ENCODE measurements around the gene GFM1.

GRCh38 chr3:158666416-158666815, 22.1 kb downstream of the GFM1 start:
- TF ChIP-seq DPF2 (CRISPR knock-in tag; IDR thresholded peaks at IDR 0.05; ENCODE audit: borderline replicate concordance, low read depth) (no peak), PLRG1 (conservative IDR thresholded peaks at IDR 0.05) (no peak), LBX2 (CRISPR knock-in tag; IDR thresholded peaks at IDR 0.05; ENCODE audit: borderline replicate concordance) (no peak), ZNF136 (CRISPR knock-in tag; IDR thresholded peaks at IDR 0.05; ENCODE audit: low read depth) (no peak), ZBTB7A (CRISPR knock-in tag; IDR thresholded peaks at IDR 0.05) (no peak), JARID2 (CRISPR knock-in tag; IDR thresholded peaks at IDR 0.05; ENCODE audit: insufficient replicate concordance) (no peak), ZNF33A (CRISPR knock-in tag; IDR thresholded peaks at IDR 0.05; ENCODE audit: borderline replicate concordance) (no peak), PTBP1 (IDR thresholded peaks at IDR 0.05; ENCODE audit: low read depth, low read length, poor library complexity, severe bottlenecking) (no peak), MEIS1 (CRISPR knock-in tag; IDR thresholded peaks at IDR 0.05; ENCODE audit: borderline replicate concordance) (no peak), TBP (CRISPR knock-in tag; IDR thresholded peaks at IDR 0.05) (no peak), CHD2 (IDR thresholded peaks at IDR 0.05; ENCODE audit: low read depth, low read length) (no peak)
- TF ChIP-seq, protein P1, sequence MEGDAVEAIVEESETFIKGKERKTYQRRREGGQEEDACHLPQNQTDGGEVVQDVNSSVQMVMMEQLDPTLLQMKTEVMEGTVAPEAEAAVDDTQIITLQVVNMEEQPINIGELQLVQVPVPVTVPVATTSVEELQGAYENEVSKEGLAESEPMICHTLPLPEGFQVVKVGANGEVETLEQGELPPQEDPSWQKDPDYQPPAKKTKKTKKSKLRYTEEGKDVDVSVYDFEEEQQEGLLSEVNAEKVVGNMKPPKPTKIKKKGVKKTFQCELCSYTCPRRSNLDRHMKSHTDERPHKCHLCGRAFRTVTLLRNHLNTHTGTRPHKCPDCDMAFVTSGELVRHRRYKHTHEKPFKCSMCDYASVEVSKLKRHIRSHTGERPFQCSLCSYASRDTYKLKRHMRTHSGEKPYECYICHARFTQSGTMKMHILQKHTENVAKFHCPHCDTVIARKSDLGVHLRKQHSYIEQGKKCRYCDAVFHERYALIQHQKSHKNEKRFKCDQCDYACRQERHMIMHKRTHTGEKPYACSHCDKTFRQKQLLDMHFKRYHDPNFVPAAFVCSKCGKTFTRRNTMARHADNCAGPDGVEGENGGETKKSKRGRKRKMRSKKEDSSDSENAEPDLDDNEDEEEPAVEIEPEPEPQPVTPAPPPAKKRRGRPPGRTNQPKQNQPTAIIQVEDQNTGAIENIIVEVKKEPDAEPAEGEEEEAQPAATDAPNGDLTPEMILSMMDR (CRISPR knock-in tag; IDR thresholded peaks at IDR 0.05): no peak
